GM12878 (cell line): ENCODE measurements around the gene POU5F1. TPM values are rescaled to one million over a fixed set of nuclear protein-coding genes. Genes with fewer than 3 reads are reported as not detected.

Experiments used
- ATAC-seq: fragments of 200-7000 bp; cut with Tn5 transposase; 3 replicates; pipeline ENCODE4 v1.9.1; 2020; ENCODE audit warnings: mild to moderate bottlenecking, moderate library complexity
- BruUV-seq: library from RNA; stranded (reverse); fragments of 400-500 nt; replicated peaks from 2 replicates; lab custom pipeline; 2021; lab: Mats Ljungman, UMichigan
- CTCF ChIA-PET: fragments of 300-600 bp; sonication (Branson Sonifier 250); formaldehyde crosslinking; extraction: SDS; loops from one replicate; lab custom pipeline; 2021; ENCODE audit warnings: inconsistent platforms; lab: Yijun Ruan, JAX
- POLR2A ChIA-PET: fragments of 350-600 bp; formaldehyde crosslinking; extraction: SDS; loops from one replicate; lab custom pipeline; 2021; ENCODE audit warnings: inconsistent platforms; lab: Charles Lee
- RAD21 ChIA-PET: fragments of 300-600 bp; sonication (Branson Sonifier 250); formaldehyde crosslinking; loops from one replicate; lab custom pipeline; 2023; ENCODE audit warnings: antibody characterized with exemption; ENCODE audit not compliant: unreplicated experiment; lab: Charles Lee
- SMC1A ChIA-PET: fragments of 300-600 bp; sonication (Branson Sonifier 250); formaldehyde crosslinking; loops from one replicate; lab custom pipeline; 2023; ENCODE audit not compliant: unreplicated experiment, uncharacterized antibody; lab: Charles Lee
- DNase-seq: peaks from one replicate; pipeline ENCODE4 v3.0.0-alpha.2; 2011; ENCODE audit warnings: low read depth, low spot score
- FAIRE-seq: peaks from 3 replicates; lab custom pipeline; 2011; peaks lifted over from hg19 to GRCh38; lab: Jason Lieb, UNC
- H2AFZ ChIP-seq: 2 replicates; pipeline ENCODE4 v1.6.0; 2011; ENCODE audit warnings: low read depth, low read length, control low read depth; ENCODE audit not compliant: control insufficient read depth
- H3K27ac ChIP-seq: 2 replicates; pipeline ENCODE4 v1.5.1; 2011; ENCODE audit warnings: control low read depth; ENCODE audit not compliant: control insufficient read depth, insufficient read depth
- H3K27me3 ChIP-seq, 2 experiments: replicated peaks in 1 of 2; 2 replicates each; pipeline versions ENCODE4 v1.6.0 to v1.6.1; 2011; ENCODE audit warnings: low read length in 1 of 2; ENCODE audit not compliant: control insufficient read depth in 2 of 2, insufficient read depth in 2 of 2
- H3K36me3 ChIP-seq, 2 experiments: 2 replicates each; pipeline ENCODE4 v1.5.1; 2011; ENCODE audit warnings: low read length in 1 of 2; ENCODE audit not compliant: control insufficient read depth in 2 of 2, insufficient read depth in 2 of 2
- H3K4me1 ChIP-seq: 2 replicates; pipeline ENCODE4 v1.6.1; 2011; ENCODE audit warnings: mild to moderate bottlenecking, low read length, moderate library complexity, mixed read lengths; ENCODE audit not compliant: control insufficient read depth, insufficient read depth
- H3K4me2 ChIP-seq: 2 replicates; pipeline ENCODE4 v1.6.0; 2011; ENCODE audit warnings: control low read depth; ENCODE audit not compliant: control insufficient read depth, insufficient read depth
- H3K4me3 ChIP-seq: fragments of 200-600 bp; sonication (generic); 2 replicates; pipeline ENCODE4 v1.5.1; 2016
- H3K79me2 ChIP-seq: 2 replicates; pipeline ENCODE4 v1.6.0; 2011; ENCODE audit warnings: low read length; ENCODE audit not compliant: control insufficient read depth, insufficient read depth
- H3K9ac ChIP-seq: 2 replicates; pipeline ENCODE4 v1.8.0; 2011; ENCODE audit warnings: low read length, control low read depth, mixed read lengths; ENCODE audit not compliant: control insufficient read depth, insufficient read depth
- H3K9me3 ChIP-seq: replicated peaks from 3 replicates; pipeline ENCODE4 v1.5.1; 2011; ENCODE audit warnings: mild to moderate bottlenecking, low read length; ENCODE audit not compliant: control insufficient read depth, insufficient read depth
- H4K20me1 ChIP-seq: 2 replicates; pipeline ENCODE4 v1.6.0; 2011; ENCODE audit not compliant: control insufficient read depth, insufficient read depth
- HCFC1 ChIP-seq: fragments of 150-350 bp; IDR thresholded peaks from 2 replicates; pipeline ENCODE4 v1.6.1; 2014; ENCODE audit warnings: low read length
- RAD51 ChIP-seq: fragments of 450-650 bp; IDR thresholded peaks from 2 replicates; pipeline ENCODE4 v1.6.1; 2016; ENCODE audit warnings: moderate library complexity, mild to moderate bottlenecking, inconsistent platforms
- TARDBP ChIP-seq: IDR thresholded peaks from 2 replicates; pipeline ENCODE4 v1.6.1; 2016; ENCODE audit warnings: borderline replicate concordance
- TCF3 ChIP-seq: IDR thresholded peaks from 2 replicates; pipeline ENCODE4 v1.6.1; 2012; ENCODE audit warnings: low read depth, mild to moderate bottlenecking, low read length, borderline replicate concordance; ENCODE audit not compliant: insufficient read depth
- WGBS: methylation state at CpG from one replicate; pipeline ENCODE4 v1.1.6; 2016; ENCODE audit warnings: low lambda C conversion rate; ENCODE audit not compliant: insufficient replicate concordance, insufficient coverage; ENCODE audit errors: missing lambda C conversion rate; 5-methylcytosine and 5-hydroxymethylcytosine counted together
- in situ Hi-C: fragments of 300-500 bp; cut with MboI; formaldehyde crosslinking; loops from 9 replicates; pipeline ENCODE4 v1.14.3; 2018; ENCODE audit warnings: mixed read lengths
- intact Hi-C: fragments of 100-400 bp; cut with micrococcal nuclease; formaldehyde crosslinking; loops from one replicate; pipeline ENCODE4 v1.14.2; 2022; ENCODE audit not compliant: unreplicated experiment
- polyA plus RNA-seq, 11 experiments: library from polyadenylated mRNA; depleted of rRNA in 4 of 11; unstranded in 6 of 11; stranded (reverse) in 5 of 11; fragments of >200 nt; fragmentation: Nextera tagmentation in 4 of 11; fragmentation: Illumina TruSeq in 1 of 11; extraction: Ambion mirVana in 4 of 11; extraction: Trizol in 1 of 11; gene quantifications; 1 replicate in 1 of 11; 2 replicates in 10 of 11; pipeline versions ENCODE4 v1.2.1 to v1.2.3, GENCODE V29; 2011 to 2016; ENCODE audit warnings: inconsistent platforms in 2 of 11, missing spikeins in 2 of 11, low read depth in 1 of 11
- total RNA-seq, 4 experiments: library from RNA; depleted of rRNA in 3 of 4; stranded (reverse); fragments of >200 nt in 3 of 4; fragmentation: Illumina TruSeq in 1 of 4; extraction: Trizol in 1 of 4; gene quantifications; 2 replicates each; pipeline versions ENCODE4 v1.2.1 to v1.2.3, GENCODE V29; 2013 to 2021
- TF ChIP-seq, protein P1 (sequence below): fragments of 450-650 bp; formaldehyde crosslinking; IDR thresholded peaks from 2 replicates; pipeline ENCODE4 v1.4.0; 2022; ENCODE audit warnings: mild to moderate bottlenecking, moderate library complexity

The POU5F1 gene
- total and polyA plus RNA-seq, 10 of the 15 experiments (the other 5 are each of a cell fraction or from before 2014, with no cell fraction given) = 1.4 to 5.5 (median 3.2) TPM

DNA sequence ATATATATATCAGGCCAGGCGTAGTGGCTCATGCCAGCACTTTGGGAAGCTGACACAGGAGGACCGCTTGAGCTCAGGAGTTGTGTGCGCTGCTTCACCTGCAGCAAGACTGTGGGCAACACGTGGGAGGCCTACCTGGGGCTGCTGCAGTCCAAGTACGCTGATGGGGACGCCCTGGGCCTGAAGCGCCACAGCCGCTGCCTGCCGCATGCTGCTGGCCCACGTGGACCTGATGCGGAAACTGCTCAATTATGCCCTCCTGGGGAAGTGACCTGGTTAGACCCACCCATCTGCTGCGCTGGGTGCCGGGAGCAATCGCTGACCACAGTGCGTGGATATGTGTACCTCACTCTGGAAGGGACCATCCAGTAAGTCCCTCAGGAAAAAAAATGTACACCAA, 29.8 kb downstream of the POU5F1 start (continued):
- TF ChIP-seq, protein P1, sequence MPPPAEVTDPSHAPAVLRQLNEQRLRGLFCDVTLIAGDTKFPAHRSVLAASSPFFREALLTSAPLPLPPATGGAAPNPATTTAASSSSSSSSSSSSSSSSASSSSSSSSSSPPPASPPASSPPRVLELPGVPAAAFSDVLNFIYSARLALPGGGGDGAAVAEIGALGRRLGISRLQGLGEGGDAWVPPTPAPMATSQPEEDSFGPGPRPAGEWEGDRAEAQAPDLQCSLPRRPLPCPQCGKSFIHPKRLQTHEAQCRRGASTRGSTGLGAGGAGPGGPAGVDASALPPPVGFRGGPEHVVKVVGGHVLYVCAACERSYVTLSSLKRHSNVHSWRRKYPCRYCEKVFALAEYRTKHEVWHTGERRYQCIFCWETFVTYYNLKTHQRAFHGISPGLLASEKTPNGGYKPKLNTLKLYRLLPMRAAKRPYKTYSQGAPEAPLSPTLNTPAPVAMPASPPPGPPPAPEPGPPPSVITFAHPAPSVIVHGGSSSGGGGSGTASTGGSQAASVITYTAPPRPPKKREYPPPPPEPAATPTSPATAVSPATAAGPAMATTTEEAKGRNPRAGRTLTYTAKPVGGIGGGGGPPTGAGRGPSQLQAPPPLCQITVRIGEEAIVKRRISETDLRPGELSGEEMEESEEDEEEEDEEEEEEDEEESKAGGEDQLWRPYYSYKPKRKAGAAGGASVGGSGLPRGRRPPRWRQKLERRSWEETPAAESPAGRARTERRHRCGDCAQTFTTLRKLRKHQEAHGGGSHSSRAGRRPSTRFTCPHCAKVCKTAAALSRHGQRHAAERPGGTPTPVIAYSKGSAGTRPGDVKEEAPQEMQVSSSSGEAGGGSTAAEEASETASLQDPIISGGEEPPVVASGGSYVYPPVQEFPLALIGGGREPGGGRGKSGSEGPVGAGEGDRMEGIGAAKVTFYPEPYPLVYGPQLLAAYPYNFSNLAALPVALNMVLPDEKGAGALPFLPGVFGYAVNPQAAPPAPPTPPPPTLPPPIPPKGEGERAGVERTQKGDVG (CRISPR knock-in tag) = no peak
- TF ChIP-seq TCF3 (no peak), HCFC1 (no peak), TARDBP (no peak)

DNA sequence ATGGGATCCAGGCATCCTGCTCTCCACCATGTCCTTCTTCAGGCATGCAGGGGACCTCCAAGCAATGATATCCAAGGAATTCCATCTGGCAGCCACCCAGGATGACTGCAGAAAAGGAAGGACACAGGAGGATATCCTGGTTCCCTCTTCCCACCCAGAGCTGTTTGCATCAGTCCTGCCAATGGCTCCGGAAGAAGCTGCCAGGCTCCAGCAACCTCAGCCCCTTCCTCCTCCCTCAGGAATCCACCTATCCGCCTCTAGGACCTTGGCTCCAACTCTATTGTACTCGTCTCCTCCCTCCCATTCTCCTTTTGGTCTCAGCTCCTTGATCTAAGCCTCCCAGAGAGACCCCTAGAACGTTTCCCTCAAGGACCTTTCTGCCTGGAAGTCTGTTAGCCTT, 30.9 kb downstream of the POU5F1 start:
- ChIA-PET CTCF (interaction anchor here (1.0 to 22.9 kb wide), 5 partner anchors 10 to 54 kb away, joined by 3 to 326 read pairs (median 13); partner anchors contain the start of genes CCHCR1 and TCF19), SMC1A (interaction anchor here (0.7 to 5.8 kb wide), 4 partner anchors 8 to 226 kb away, joined by 3 to 52 read pairs (median 14); no protein-coding TSS in a partner anchor), POLR2A (no interaction called here), RAD21 (interaction anchor here (1.5 to 1.9 kb wide), 2 partner anchors 53 to 54 kb away, joined by 4 to 9 read pairs; no protein-coding TSS in a partner anchor)
- Histone ChIP-seq H2AFZ (no peak overlapping the region), H3K27me3 (no peaks in the 10 kb centered on the region), H3K79me2 (no peaks in the 10 kb centered on the region), H3K4me2 (no peak overlapping the region), H3K27ac (no peak overlapping the region), H4K20me1 (no peaks in the 10 kb centered on the region), H3K9me3 (no peaks in the 10 kb centered on the region; the same call in 2 of the 3 replicates), H3K4me3 (no peak overlapping the region), H3K9ac (no peak overlapping the region), H3K4me1 (peaks cover 3% of the 10 kb centered on the region), H3K36me3 (0 out of 4 replicates have a peak, but pooled peaks cover 0 to 4% of the 10 kb centered on the region in 2 experiments)
- intact Hi-C loops = no loop called here
- no peak for ATAC-seq
- in situ Hi-C loops = loop anchor here (5.0 kb wide), 2 partner anchors 53 to 228 kb away; no protein-coding TSS in a partner anchor
- BruUV-seq = no TSS peak
- TF ChIP-seq RAD51 = no peak
- no peak for DNase-seq
- WGBS = 65% methylated on average over 4 of the region's 4 CpGs
- no peak for FAIRE-seq
